ENCODE data around the gene CHST4. TPM values are rescaled to one million over a fixed set of nuclear protein-coding genes. Genes with fewer than 3 reads are reported as not detected.

Gene CHST4
- total and polyA plus RNA-seq, 2 of the 4 experiments (the other 2 are of a cell fraction), result not detected

DNA sequence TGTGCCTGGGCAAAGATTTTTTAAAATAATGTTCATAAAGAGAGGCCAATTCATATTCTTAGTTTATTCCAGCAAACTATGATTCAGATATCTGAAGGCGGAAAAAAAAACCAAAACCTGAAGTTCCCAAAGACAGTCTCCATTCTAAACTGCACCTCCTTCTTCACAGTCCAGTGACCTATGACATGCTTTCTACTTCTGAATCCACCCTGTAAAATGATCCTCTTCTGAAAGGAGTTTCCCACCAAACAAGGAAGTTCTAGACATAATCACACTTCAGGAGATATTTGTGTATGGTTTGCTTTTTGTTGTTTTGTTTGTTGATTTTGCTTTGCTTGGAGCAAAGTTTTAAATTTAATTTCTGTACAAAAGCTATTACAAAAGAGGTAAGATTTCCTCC, 12.9 kb upstream of the CHST4 start:
- H3K27me3 ChIP-seq (ENCODE audit: control insufficient read depth, insufficient read depth, low read length), result no peaks in the 10 kb centered on the region
- ATAC-seq (ENCODE audit: low read depth) (no peak), DNase-seq (no peak)
- no peaks in the 10 kb centered on the region for H3K79me1 ChIP-seq (ENCODE audit: low read depth in 1 of 2, low read length in 2 of 2)
- TF ChIP-seq, protein P1, sequence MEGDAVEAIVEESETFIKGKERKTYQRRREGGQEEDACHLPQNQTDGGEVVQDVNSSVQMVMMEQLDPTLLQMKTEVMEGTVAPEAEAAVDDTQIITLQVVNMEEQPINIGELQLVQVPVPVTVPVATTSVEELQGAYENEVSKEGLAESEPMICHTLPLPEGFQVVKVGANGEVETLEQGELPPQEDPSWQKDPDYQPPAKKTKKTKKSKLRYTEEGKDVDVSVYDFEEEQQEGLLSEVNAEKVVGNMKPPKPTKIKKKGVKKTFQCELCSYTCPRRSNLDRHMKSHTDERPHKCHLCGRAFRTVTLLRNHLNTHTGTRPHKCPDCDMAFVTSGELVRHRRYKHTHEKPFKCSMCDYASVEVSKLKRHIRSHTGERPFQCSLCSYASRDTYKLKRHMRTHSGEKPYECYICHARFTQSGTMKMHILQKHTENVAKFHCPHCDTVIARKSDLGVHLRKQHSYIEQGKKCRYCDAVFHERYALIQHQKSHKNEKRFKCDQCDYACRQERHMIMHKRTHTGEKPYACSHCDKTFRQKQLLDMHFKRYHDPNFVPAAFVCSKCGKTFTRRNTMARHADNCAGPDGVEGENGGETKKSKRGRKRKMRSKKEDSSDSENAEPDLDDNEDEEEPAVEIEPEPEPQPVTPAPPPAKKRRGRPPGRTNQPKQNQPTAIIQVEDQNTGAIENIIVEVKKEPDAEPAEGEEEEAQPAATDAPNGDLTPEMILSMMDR (conservative IDR thresholded peaks at IDR 0.05; ENCODE audit: low read depth, low read length), result no peak
- TF ChIP-seq CEBPB (IDR thresholded peaks at IDR 0.05; ENCODE audit: low read depth, low read length), result no peak
- TF ChIP-seq, protein P2, sequence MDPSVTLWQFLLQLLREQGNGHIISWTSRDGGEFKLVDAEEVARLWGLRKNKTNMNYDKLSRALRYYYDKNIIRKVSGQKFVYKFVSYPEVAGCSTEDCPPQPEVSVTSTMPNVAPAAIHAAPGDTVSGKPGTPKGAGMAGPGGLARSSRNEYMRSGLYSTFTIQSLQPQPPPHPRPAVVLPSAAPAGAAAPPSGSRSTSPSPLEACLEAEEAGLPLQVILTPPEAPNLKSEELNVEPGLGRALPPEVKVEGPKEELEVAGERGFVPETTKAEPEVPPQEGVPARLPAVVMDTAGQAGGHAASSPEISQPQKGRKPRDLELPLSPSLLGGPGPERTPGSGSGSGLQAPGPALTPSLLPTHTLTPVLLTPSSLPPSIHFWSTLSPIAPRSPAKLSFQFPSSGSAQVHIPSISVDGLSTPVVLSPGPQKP (IDR thresholded peaks at IDR 0.05; ENCODE audit: borderline replicate concordance, low read depth, low read length), result no peak
- no peak overlapping the region for H2BK15ac ChIP-seq (ENCODE audit: low read depth, low read length)
- no peak overlapping the region for H3K9ac ChIP-seq (ENCODE audit: low read depth, low read length)
- no peak overlapping the region for H3K4ac ChIP-seq (ENCODE audit: low read depth, low read length)
- H4K20me1 ChIP-seq (ENCODE audit: insufficient read depth, low read length), result no peaks in the 10 kb centered on the region
- BruUV-seq (replicated peaks), result no TSS peak
- H3K9me3 ChIP-seq (ENCODE audit: control insufficient read depth, insufficient read depth, low read length), result no peaks in the 10 kb centered on the region
- ChIA-PET CTCF (no interaction called here), POLR2A (ENCODE audit: unreplicated experiment) (no interaction called here)
- H4K91ac ChIP-seq (ENCODE audit: insufficient read depth, low read depth, low read length), result no peak overlapping the region
- no peak overlapping the region for H2AK5ac ChIP-seq (ENCODE audit: low read depth, low read length)
- H3K23ac ChIP-seq (ENCODE audit: low read depth, low read length), result no peak overlapping the region
- H3K4me3 ChIP-seq (ENCODE audit: insufficient read depth, low read depth, low read length), result no peak overlapping the region
- H3K27ac ChIP-seq (ENCODE audit: insufficient read depth, low read length), result no peak overlapping the region
- in situ Hi-C loops (cut with MboI; ENCODE audit: low sequenced_read_pairs) (no loop called here), dilution Hi-C loops (cut with HindIII; ENCODE audit: low sequenced_read_pairs, unreplicated experiment) (no loop called here), intact Hi-C loops (cut with micrococcal nuclease) (no loop called here)
- no peak overlapping the region for H2BK5ac ChIP-seq (ENCODE audit: low read depth, low read length, poor library complexity, severe bottlenecking)
- H4K8ac ChIP-seq (ENCODE audit: low read depth in 2 of 2, low read length in 2 of 2), result no peak overlapping the region
- no peak overlapping the region for H2BK120ac ChIP-seq (ENCODE audit: low read depth, low read length)
- H3K14ac ChIP-seq (replicated peaks; ENCODE audit: low read depth, low read length), result no peak overlapping the region
- no peaks in the 10 kb centered on the region for H3K9me1 ChIP-seq (ENCODE audit: insufficient read depth, low read length)
- no peaks in the 10 kb centered on the region for H3K36me3 ChIP-seq (ENCODE audit: control insufficient read depth, insufficient read depth, low read length)
- H3K18ac ChIP-seq (ENCODE audit: low read depth, low read length), result no peak overlapping the region
- H3K4me1 ChIP-seq (ENCODE audit: control insufficient read depth, insufficient read depth, low read length), result no peaks in the 10 kb centered on the region
- H2AFZ ChIP-seq (replicated peaks; ENCODE audit: low read length, poor library complexity), result no peak overlapping the region
- H3K56ac ChIP-seq (ENCODE audit: extremely low read depth, insufficient read depth, low read length), result no peak overlapping the region
- H2BK20ac ChIP-seq (ENCODE audit: low read depth, low read length), result no peak overlapping the region
- H3K4me2 ChIP-seq (ENCODE audit: low read depth, low read length), result no peak overlapping the region
- H2AK9ac ChIP-seq (replicated peaks; ENCODE audit: low read depth, low read length, poor library complexity), result no peak overlapping the region
- H4K5ac ChIP-seq (ENCODE audit: low read depth, low read length), result no peak overlapping the region
- no CpG with 5 or more reads among the region's 1 CpG for WGBS, 2 experiments (ENCODE audit: extremely low coverage in 2 of 2, insufficient read length in 1 of 2)

Data from IMR-90 (cell line).